K562 (cell line): ENCODE data around the gene SP2. TPM values are rescaled to one million over a fixed set of nuclear protein-coding genes. Genes with fewer than 3 reads are reported as not detected.
A peak's percentile ranks its signal among the peaks of the same experiment; 100 is the strongest.

Source experiments
- ATAC-seq: fragments of 200-7000 bp; cut with Tn5 transposase; 3 replicates; pipeline ENCODE4 v1.9.1; 2020; ENCODE audit warnings: moderate library complexity
- BruUV-seq: library from RNA; stranded (reverse); fragments of 400-500 nt; replicated peaks from 2 replicates; lab custom pipeline; 2021; lab: Mats Ljungman, UMichigan
- CTCF ChIA-PET: fragments of 300-600 bp; formaldehyde crosslinking; extraction: SDS; loops from one replicate; lab custom pipeline; 2021; ENCODE audit warnings: low intra/inter-chr PET ratio; lab: Yijun Ruan, JAX
- POLR2A ChIA-PET: fragments of 300-600, 350-650 bp; sonication (Branson Sonifier 250); formaldehyde crosslinking; extraction: SDS; loops from one replicate; lab custom pipeline; 2021; ENCODE audit warnings: antibody characterized with exemption, inconsistent platforms; lab: Yijun Ruan, JAX
- DNase-seq, 4 experiments: peaks; one replicate each; pipeline versions ENCODE4 v3.0.0 to v3.0.0-alpha.2; 2011 to 2018; ENCODE audit warnings: low spot score in 3 of 4, mixed read lengths in 3 of 4; ENCODE audit errors: extremely low read depth in 1 of 4
- FAIRE-seq: peaks from 2 replicates; lab custom pipeline; 2011; peaks lifted over from hg19 to GRCh38; lab: Jason Lieb, UNC
- H2AFZ ChIP-seq: 2 replicates; pipeline ENCODE4 v1.6.0; 2011; ENCODE audit warnings: low read depth, low read length, control low read depth, inconsistent platforms
- H3K27ac ChIP-seq: fragments of 200-600 bp; 3 replicates; pipeline ENCODE4 v1.8.0; 2011; ENCODE audit warnings: low read depth, mild to moderate bottlenecking, control low read depth, inconsistent platforms, low read length, moderate library complexity, mixed read lengths; ENCODE audit errors: extremely low read depth
- H3K27me3 ChIP-seq, 2 experiments: fragments of 300-600 bp in 1 of 2; 2 replicates in 1 of 2; 3 replicates in 1 of 2; pipeline versions ENCODE4 v1.6.0 to v1.8.0; 2011; ENCODE audit warnings: inconsistent platforms in 2 of 2, low read length in 2 of 2, mild to moderate bottlenecking in 1 of 2, mixed read lengths in 1 of 2, moderate library complexity in 1 of 2; ENCODE audit not compliant: control insufficient read depth in 2 of 2, insufficient read depth in 2 of 2
- H3K36me3 ChIP-seq: fragments of 300-600 bp; 3 replicates; pipeline ENCODE4 v1.8.0; 2011; ENCODE audit warnings: mild to moderate bottlenecking, low read length, inconsistent platforms; ENCODE audit not compliant: control insufficient read depth, insufficient read depth
- H3K4me1 ChIP-seq, 2 experiments: fragments of 200-600 bp in 1 of 2; replicated peaks in 1 of 2; 2 replicates in 1 of 2; 3 replicates in 1 of 2; pipeline versions ENCODE4 v1.5.1 to v1.8.0; 2011; ENCODE audit warnings: inconsistent platforms in 2 of 2, low read length in 2 of 2, mild to moderate bottlenecking in 1 of 2, mixed read lengths in 1 of 2, moderate library complexity in 1 of 2; ENCODE audit not compliant: control insufficient read depth in 2 of 2, insufficient read depth in 2 of 2
- H3K4me2 ChIP-seq: 2 replicates; pipeline ENCODE4 v1.6.1; 2011; ENCODE audit warnings: low read length, control low read depth, inconsistent platforms, mixed read lengths; ENCODE audit not compliant: insufficient read depth
- H3K4me3 ChIP-seq: fragments of 200-600 bp; sonication (generic), shearing (Covaris generic); 2 replicates; pipeline ENCODE4 v1.5.1; 2016; ENCODE audit warnings: control low read depth, inconsistent platforms
- H3K79me2 ChIP-seq: fragments of 200-600 bp; 3 replicates; pipeline ENCODE4 v1.8.0; 2011; ENCODE audit warnings: low read length, inconsistent platforms; ENCODE audit not compliant: control insufficient read depth, insufficient read depth
- H3K9ac ChIP-seq, 2 experiments: 2 replicates each; pipeline versions ENCODE4 v1.6.0 to v1.6.1; 2011; ENCODE audit warnings: low read depth in 2 of 2, low read length in 2 of 2, control low read depth in 1 of 2, inconsistent platforms in 1 of 2, mild to moderate bottlenecking in 1 of 2, mixed read lengths in 1 of 2; ENCODE audit not compliant: insufficient read depth in 1 of 2
- H3K9me1 ChIP-seq: one replicate; pipeline ENCODE4 v1.6.0; 2011; ENCODE audit warnings: inconsistent platforms, mild to moderate bottlenecking, low read length, moderate library complexity; ENCODE audit not compliant: control insufficient read depth, insufficient read depth
- H3K9me3 ChIP-seq: replicated peaks from 2 replicates; pipeline ENCODE4 v1.5.1; 2011; ENCODE audit warnings: low read depth, low read length, inconsistent platforms; ENCODE audit not compliant: control insufficient read depth, insufficient read depth
- H4K20me1 ChIP-seq: replicated peaks from 2 replicates; pipeline ENCODE4 v1.6.1; 2011; ENCODE audit warnings: low read length, inconsistent platforms, mixed read lengths; ENCODE audit not compliant: control insufficient read depth, insufficient read depth
- BMI1 ChIP-seq: fragments of 150-350 bp; IDR thresholded peaks from 2 replicates; pipeline ENCODE4 v1.6.1; 2014; ENCODE audit warnings: low read length
- CHD2 ChIP-seq: IDR thresholded peaks from 2 replicates; pipeline ENCODE4 v1.6.1; 2011; ENCODE audit warnings: low read depth, low read length
- CHD4 ChIP-seq: fragments of 200-600 bp; sonication (generic); IDR thresholded peaks from 3 replicates; pipeline ENCODE4 v1.6.1; 2012; ENCODE audit warnings: low read depth, mild to moderate bottlenecking, mixed read lengths, low read length, inconsistent platforms; ENCODE audit not compliant: insufficient read depth, insufficient replicate concordance, poor library complexity, severe bottlenecking
- EWSR1 ChIP-seq: fragments of 450-650 bp; IDR thresholded peaks from 2 replicates; pipeline ENCODE4 v1.6.1; 2018; ENCODE audit warnings: borderline replicate concordance, mild to moderate bottlenecking, low read depth, moderate library complexity; ENCODE audit not compliant: partially characterized antibody
- POLR2AphosphoS5 ChIP-seq: IDR thresholded peaks from 2 replicates; pipeline ENCODE4 v1.6.1; 2011; ENCODE audit warnings: mild to moderate bottlenecking, low read depth, low read length, moderate library complexity; ENCODE audit not compliant: control insufficient read depth, insufficient read depth
- SREBF2 ChIP-seq: sonication (generic); formaldehyde crosslinking; IDR thresholded peaks from 2 replicates; pipeline ENCODE4 v1.4.0; 2020; ENCODE audit warnings: mild to moderate bottlenecking, missing genetic modification reagents
- TCF7 ChIP-seq: sonication (generic); IDR thresholded peaks from 2 replicates; pipeline ENCODE4 v1.6.1; 2016; ENCODE audit warnings: antibody characterized with exemption, borderline replicate concordance
- ZNF165 ChIP-seq: fragments of 250-450 bp; sonication (Bioruptor Pico); IDR thresholded peaks from 2 replicates; pipeline ENCODE4 v1.4.0; 2020; ENCODE audit warnings: borderline replicate concordance
- WGBS: fragments of 100-300 bp; shearing (Covaris generic); methylation state at CpG from one replicate; pipeline ENCODE4 v1.1.6; 2016; ENCODE audit warnings: low coverage, mixed read lengths; ENCODE audit not compliant: insufficient coverage; ENCODE audit errors: missing lambda C conversion rate; 5-methylcytosine and 5-hydroxymethylcytosine counted together
- in situ Hi-C: fragments of 300-500 bp; cut with MboI; formaldehyde crosslinking; loops from 4 replicates; pipeline ENCODE4 v1.15.0; 2018; ENCODE audit warnings: inconsistent platforms, mixed read lengths
- intact Hi-C: fragments of 100-400 bp; cut with micrococcal nuclease; formaldehyde crosslinking; loops from 2 replicates; pipeline ENCODE4 v1.14.2; 2022
- polyA plus RNA-seq, 8 experiments: library from polyadenylated mRNA; depleted of rRNA in 4 of 8; stranded (reverse) in 5 of 8; unstranded in 3 of 8; fragments of >200 nt; fragmentation: Nextera tagmentation in 2 of 8; fragmentation: Illumina TruSeq in 1 of 8; extraction: Ambion mirVana in 2 of 8; extraction: Trizol in 1 of 8; gene quantifications; 2 replicates each; pipeline versions ENCODE4 v1.2.1 to v1.2.3, GENCODE V29; 2011 to 2014; ENCODE audit warnings: inconsistent platforms in 1 of 8, missing spikeins in 1 of 8
- total RNA-seq, 7 experiments: library from RNA; depleted of rRNA in 6 of 7; stranded (reverse); fragments of >200 nt in 6 of 7; fragmentation: Illumina TruSeq in 2 of 7; extraction: Trizol in 2 of 7; gene quantifications; 2 replicates each; pipeline versions ENCODE4 v1.2.1 to v1.2.3, GENCODE V29; 2011 to 2021; ENCODE audit warnings: low replicate concordance in 1 of 7
- TF ChIP-seq, protein P1 (sequence below): fragments of 200-400 bp; formaldehyde crosslinking; IDR thresholded peaks from 2 replicates; pipeline ENCODE4 v1.6.1; 2017; ENCODE audit warnings: mild to moderate bottlenecking, low read depth, low read length, moderate library complexity
- TF ChIP-seq, protein P2 (sequence below): sonication (generic); formaldehyde crosslinking; IDR thresholded peaks from 2 replicates; pipeline ENCODE4 v1.9.0; 2022; ENCODE audit warnings: mild to moderate bottlenecking, missing genetic modification reagents
- TF ChIP-seq, protein P3 (sequence below): fragments of 250-450 bp; sonication (Bioruptor Pico); IDR thresholded peaks from 2 replicates; pipeline ENCODE4 v1.8.0; 2022; ENCODE audit warnings: inconsistent platforms

Gene SP2
- total and polyA plus RNA-seq, 9 of the 15 experiments (the other 6 are each of a cell fraction or from before 2014, with no cell fraction given), result 0.77 to 22.3 (median 2.3) TPM

DNA sequence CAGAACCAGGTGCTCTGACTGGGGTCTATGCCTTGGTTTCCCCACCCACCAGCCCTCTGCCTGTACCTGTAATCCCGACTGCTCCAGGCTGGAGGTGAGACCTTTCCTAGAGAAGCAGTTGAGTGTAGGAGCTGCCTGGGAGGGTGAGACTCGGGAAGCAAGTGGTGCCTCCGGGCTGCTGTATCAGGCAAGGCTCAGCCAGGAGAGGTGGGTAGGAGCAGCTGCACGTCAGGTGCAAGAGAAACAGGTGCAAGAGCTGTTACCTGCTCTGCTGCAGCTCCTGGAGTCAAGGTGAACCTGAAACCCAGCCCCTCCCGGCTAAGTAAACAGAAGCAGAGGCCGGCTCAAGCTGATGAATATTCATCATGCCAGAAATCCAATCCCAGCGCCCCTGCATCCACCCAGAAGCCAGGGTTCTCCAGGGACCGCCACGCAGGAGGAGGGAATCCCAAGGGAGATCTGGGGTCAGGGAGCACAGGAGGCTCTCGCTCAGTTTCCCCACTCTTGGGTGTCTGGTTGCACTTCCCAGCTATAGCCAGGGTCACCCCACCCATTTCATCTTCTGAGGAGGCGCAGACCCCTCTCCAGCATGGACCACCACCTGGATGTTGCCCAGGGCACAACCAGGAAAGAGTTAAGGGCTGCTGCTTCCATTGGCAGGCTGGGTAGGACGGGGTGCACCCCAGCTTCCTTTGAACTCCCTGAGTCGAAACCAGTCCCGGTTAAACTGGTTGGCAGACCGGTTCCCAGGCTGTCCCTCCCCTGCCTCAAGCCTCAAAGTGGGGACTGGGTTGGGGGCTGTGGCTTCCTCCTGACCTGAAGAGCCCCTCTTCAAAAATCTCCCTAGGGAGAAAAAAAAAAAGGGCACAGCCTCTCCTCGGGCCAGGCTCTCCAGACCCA lies 61.8 kb downstream of the SP2 start, which contains the start of gene PRR15L:
TSS of gene PRR15L (minus strand) at position 293 of the 900 bp plus-strand sequence. CDS start 4,649 bp downstream, outside the sequence.
- Histone ChIP-seq H3K27ac (no peak within 1 kb of the TSS), H3K9ac (peak within 1 kb of the TSS in 1 of 2 experiments; percentile 86; a peak in 2 of 4 replicates), H3K79me2 (no peaks in the 10 kb centered on the region), H3K4me2 (no peak within 1 kb of the TSS), H3K36me3 (no peaks in the 10 kb centered on the region), H3K9me1 (no peaks in the 10 kb centered on the region), H3K4me3 (no peak within 1 kb of the TSS), H4K20me1 (no peaks in the 10 kb centered on the region), H3K27me3 (no peaks in the 10 kb centered on the region; a peak in 1 of 5 replicates), H3K9me3 (no peaks in the 10 kb centered on the region), H3K4me1 (peaks cover 10 to 19% of the 10 kb centered on the region in 2 experiments), H2AFZ (no peak within 1 kb of the TSS)
- BruUV-seq, result no TSS peak
- TF ChIP-seq EWSR1, result no peak
- no peak for TF ChIP-seq BMI1
- TF ChIP-seq, protein P1, sequence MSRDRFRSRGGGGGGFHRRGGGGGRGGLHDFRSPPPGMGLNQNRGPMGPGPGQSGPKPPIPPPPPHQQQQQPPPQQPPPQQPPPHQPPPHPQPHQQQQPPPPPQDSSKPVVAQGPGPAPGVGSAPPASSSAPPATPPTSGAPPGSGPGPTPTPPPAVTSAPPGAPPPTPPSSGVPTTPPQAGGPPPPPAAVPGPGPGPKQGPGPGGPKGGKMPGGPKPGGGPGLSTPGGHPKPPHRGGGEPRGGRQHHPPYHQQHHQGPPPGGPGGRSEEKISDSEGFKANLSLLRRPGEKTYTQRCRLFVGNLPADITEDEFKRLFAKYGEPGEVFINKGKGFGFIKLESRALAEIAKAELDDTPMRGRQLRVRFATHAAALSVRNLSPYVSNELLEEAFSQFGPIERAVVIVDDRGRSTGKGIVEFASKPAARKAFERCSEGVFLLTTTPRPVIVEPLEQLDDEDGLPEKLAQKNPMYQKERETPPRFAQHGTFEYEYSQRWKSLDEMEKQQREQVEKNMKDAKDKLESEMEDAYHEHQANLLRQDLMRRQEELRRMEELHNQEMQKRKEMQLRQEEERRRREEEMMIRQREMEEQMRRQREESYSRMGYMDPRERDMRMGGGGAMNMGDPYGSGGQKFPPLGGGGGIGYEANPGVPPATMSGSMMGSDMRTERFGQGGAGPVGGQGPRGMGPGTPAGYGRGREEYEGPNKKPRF, result no peak
- TF ChIP-seq POLR2AphosphoS5, result no peak
- TF ChIP-seq ZNF165, result no peak
- TF ChIP-seq SREBF2 (CRISPR knock-in tag), result no peak
- TF ChIP-seq CHD2, result no peak
- TF ChIP-seq, protein P2, sequence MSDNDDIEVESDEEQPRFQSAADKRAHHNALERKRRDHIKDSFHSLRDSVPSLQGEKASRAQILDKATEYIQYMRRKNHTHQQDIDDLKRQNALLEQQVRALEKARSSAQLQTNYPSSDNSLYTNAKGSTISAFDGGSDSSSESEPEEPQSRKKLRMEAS (CRISPR knock-in tag), result no peak
- TF ChIP-seq CHD4, result no peak
- no peak for TF ChIP-seq TCF7
- TF ChIP-seq, protein P3, sequence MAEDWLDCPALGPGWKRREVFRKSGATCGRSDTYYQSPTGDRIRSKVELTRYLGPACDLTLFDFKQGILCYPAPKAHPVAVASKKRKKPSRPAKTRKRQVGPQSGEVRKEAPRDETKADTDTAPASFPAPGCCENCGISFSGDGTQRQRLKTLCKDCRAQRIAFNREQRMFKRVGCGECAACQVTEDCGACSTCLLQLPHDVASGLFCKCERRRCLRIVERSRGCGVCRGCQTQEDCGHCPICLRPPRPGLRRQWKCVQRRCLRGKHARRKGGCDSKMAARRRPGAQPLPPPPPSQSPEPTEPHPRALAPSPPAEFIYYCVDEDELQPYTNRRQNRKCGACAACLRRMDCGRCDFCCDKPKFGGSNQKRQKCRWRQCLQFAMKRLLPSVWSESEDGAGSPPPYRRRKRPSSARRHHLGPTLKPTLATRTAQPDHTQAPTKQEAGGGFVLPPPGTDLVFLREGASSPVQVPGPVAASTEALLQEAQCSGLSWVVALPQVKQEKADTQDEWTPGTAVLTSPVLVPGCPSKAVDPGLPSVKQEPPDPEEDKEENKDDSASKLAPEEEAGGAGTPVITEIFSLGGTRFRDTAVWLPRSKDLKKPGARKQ, result no peak
- CTCF ChIA-PET, result interaction anchor here (0.6 kb wide), 1 partner anchor 130 kb away, joined by 4 read pairs; no protein-coding TSS in a partner anchor
- DNase-seq, result no peak
- WGBS, result 24% methylated on average over 15 of the region's 16 CpGs
- FAIRE-seq, result no peak
- in situ Hi-C loops (no loop called here), intact Hi-C loops (no loop called here)
- POLR2A ChIA-PET, result interaction anchor here (0.7 to 2.2 kb wide), 7 partner anchors 10 to 106 kb away, joined by 3 to 8 read pairs (median 5); partner anchors contain the start of gene CDK5RAP3
- ATAC-seq, result no peak; the same call in 1 of the 3 replicates
